SK-N-SH treated with all-trans-retinoic acid at 6 μM for 48 hours (cell line): Measurements from ENCODE around the gene PRKAA2.

Experiments
- ATAC-seq: fragments of 200-7000 bp; cut with Tn5 transposase; 3 replicates; pipeline ENCODE4 v1.9.1; 2020; ENCODE audit warnings: mild to moderate bottlenecking, moderate library complexity
- ARNTL ChIP-seq: fragments of 450-650 bp; formaldehyde crosslinking; IDR thresholded peaks from 2 replicates; pipeline ENCODE4 v1.5.0; 2020; ENCODE audit warnings: low read depth, mild to moderate bottlenecking, moderate library complexity, borderline replicate concordance
- BACH2 ChIP-seq: fragments of 250-450 bp; sonication (Bioruptor Pico); IDR thresholded peaks from 2 replicates; pipeline ENCODE4 v1.9.0; 2021; ENCODE audit warnings: mild to moderate bottlenecking, borderline replicate concordance
- CSDC2 ChIP-seq: fragments of 250-450 bp; sonication (Bioruptor Pico); IDR thresholded peaks from 2 replicates; pipeline ENCODE4 v1.5.0; 2020; ENCODE audit warnings: mild to moderate bottlenecking, moderate library complexity
- ESRRG ChIP-seq: fragments of 250-450 bp; sonication (Bioruptor Pico); IDR thresholded peaks from 2 replicates; pipeline ENCODE4 v1.6.1; 2021; ENCODE audit warnings: mild to moderate bottlenecking
- GLIS3 ChIP-seq: fragments of 250-450 bp; sonication (Bioruptor Pico); IDR thresholded peaks from 2 replicates; pipeline ENCODE4 v1.5.0; 2020; ENCODE audit warnings: mild to moderate bottlenecking, moderate library complexity
- ISL1 ChIP-seq: fragments of 250-450 bp; sonication (Bioruptor Pico); IDR thresholded peaks from 2 replicates; pipeline ENCODE4 v2.1.2; 2022; ENCODE audit warnings: mild to moderate bottlenecking, moderate library complexity
- PPARA ChIP-seq: fragments of 250-450 bp; sonication (Bioruptor Pico); IDR thresholded peaks from 2 replicates; pipeline ENCODE4 v1.5.0; 2020; ENCODE audit warnings: mild to moderate bottlenecking, borderline replicate concordance
- RARB ChIP-seq: fragments of 250-450 bp; sonication (Bioruptor Pico); IDR thresholded peaks from 2 replicates; pipeline ENCODE4 v1.8.0; 2021; ENCODE audit warnings: mild to moderate bottlenecking, moderate library complexity
- TCF4 ChIP-seq: fragments of 250-450 bp; sonication (Bioruptor Pico); IDR thresholded peaks from 2 replicates; pipeline ENCODE4 v1.8.0; 2021; ENCODE audit warnings: mild to moderate bottlenecking, moderate library complexity, borderline replicate concordance
- TOX ChIP-seq: fragments of 250-450 bp; sonication (Bioruptor Pico); IDR thresholded peaks from 2 replicates; pipeline ENCODE4 v1.8.0; 2021; ENCODE audit warnings: mild to moderate bottlenecking, moderate library complexity, borderline replicate concordance
- ZC3H10 ChIP-seq: fragments of 250-450 bp; sonication (Bioruptor Pico); IDR thresholded peaks from 2 replicates; pipeline ENCODE4 v1.5.1; 2021; ENCODE audit warnings: mild to moderate bottlenecking, moderate library complexity
- ZFP3 ChIP-seq: fragments of 250-450 bp; sonication (Bioruptor Pico); IDR thresholded peaks from 2 replicates; pipeline ENCODE4 v1.5.0; 2020; ENCODE audit warnings: mild to moderate bottlenecking, moderate library complexity
- ZFP30 ChIP-seq: fragments of 450-650 bp; formaldehyde crosslinking; IDR thresholded peaks from 2 replicates; pipeline ENCODE4 v1.5.0; 2022; ENCODE audit warnings: mild to moderate bottlenecking, moderate library complexity
- ZNF565 ChIP-seq: fragments of 450-650 bp; formaldehyde crosslinking; conservative IDR thresholded peaks from 2 replicates; pipeline ENCODE4 v1.5.0; 2020; ENCODE audit warnings: low read depth, mild to moderate bottlenecking, moderate library complexity
- ZNF70 ChIP-seq: fragments of 450-650 bp; formaldehyde crosslinking; IDR thresholded peaks from 2 replicates; pipeline ENCODE4 v1.5.0; 2020; ENCODE audit warnings: mild to moderate bottlenecking, moderate library complexity
- ZNF8 ChIP-seq: fragments of 450-650 bp; formaldehyde crosslinking; IDR thresholded peaks from 2 replicates; pipeline ENCODE4 v1.5.0; 2020; ENCODE audit warnings: mild to moderate bottlenecking, moderate library complexity
- TF ChIP-seq, protein P1 (sequence below): fragments of 250-450 bp; sonication (Bioruptor Pico); IDR thresholded peaks from 2 replicates; pipeline ENCODE4 v1.5.0; 2020; ENCODE audit warnings: mild to moderate bottlenecking, moderate library complexity
- TF ChIP-seq, protein P2 (sequence below): fragments of 250-450 bp; sonication (Bioruptor Pico); IDR thresholded peaks from 2 replicates; pipeline ENCODE4 v1.8.0; 2021; ENCODE audit warnings: low read depth, mild to moderate bottlenecking, moderate library complexity, borderline replicate concordance
- TF ChIP-seq, protein P3 (sequence below): fragments of 250-450 bp; sonication (Bioruptor Pico); IDR thresholded peaks from 2 replicates; pipeline ENCODE4 v1.5.1; 2021; ENCODE audit warnings: mild to moderate bottlenecking, moderate library complexity
- TF ChIP-seq, protein P4 (sequence below): fragments of 250-450 bp; sonication (Bioruptor Pico); IDR thresholded peaks from 2 replicates; pipeline ENCODE4 v1.8.0; 2020; ENCODE audit warnings: mild to moderate bottlenecking, moderate library complexity, borderline replicate concordance

Gene PRKAA2

DNA sequence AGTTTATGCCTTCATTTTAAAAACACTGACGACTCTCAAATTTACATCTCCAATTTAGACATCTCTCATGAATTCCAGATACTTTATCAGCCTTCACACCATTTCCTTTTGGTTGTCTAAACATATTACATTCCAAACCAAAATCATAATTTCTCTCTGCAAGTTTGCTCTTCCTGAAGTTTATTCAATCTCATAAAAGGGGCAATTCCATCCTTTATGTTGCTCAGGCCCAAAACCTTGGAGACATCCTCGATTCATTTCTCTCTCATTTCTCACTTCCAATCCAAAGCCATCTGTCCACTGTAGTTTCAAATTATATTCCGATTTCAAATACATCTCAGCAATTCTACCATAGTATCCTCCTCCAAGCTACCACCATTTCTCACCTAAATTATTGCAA lies 100.1 kb downstream of the PRKAA2 start (continued):
- no peak for TF ChIP-seq ESRRG (CRISPR knock-in tag)
- TF ChIP-seq RARB (CRISPR knock-in tag), result no peak
- TF ChIP-seq ZFP3, result no peak
- TF ChIP-seq, all 23 proteins: peak for 0

DNA sequence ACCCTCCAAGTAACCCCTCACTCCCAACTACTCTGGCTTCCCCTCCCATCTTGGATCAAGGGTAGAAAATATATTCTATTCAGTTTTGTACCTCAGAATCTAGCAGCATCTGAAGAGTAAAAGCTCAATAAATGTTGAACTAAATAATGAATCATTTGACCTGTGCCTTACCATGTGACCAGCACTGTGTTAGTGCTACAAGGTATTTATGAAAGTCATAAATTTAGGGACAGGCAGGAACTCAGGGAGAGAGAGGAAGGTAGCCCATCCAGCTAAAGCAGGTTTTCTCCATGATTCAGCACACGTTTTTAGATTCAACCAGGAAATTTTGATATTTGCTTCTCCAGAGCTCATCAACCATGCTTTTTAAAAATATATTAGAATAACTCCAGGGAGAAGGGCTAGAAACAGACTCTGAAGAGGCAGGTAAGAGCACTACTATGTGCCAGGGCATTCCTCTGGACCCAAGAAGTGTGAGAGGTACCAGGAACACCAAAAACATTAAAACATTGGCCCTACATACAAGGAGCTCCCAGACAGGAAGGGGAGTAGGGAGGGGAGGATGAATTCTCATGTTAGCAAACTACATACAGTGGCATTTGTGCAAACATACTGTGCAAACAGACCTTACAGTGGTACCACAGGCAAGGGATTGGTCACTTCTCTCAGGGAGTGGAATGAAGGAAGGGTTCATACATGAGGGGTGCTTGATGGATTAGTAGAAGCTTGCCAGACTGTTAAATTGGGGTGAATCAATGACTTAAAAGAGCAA lies 109.8 kb downstream of the PRKAA2 start:
- TF ChIP-seq ZC3H10 (CRISPR knock-in tag), result no peak
- TF ChIP-seq, protein P1, sequence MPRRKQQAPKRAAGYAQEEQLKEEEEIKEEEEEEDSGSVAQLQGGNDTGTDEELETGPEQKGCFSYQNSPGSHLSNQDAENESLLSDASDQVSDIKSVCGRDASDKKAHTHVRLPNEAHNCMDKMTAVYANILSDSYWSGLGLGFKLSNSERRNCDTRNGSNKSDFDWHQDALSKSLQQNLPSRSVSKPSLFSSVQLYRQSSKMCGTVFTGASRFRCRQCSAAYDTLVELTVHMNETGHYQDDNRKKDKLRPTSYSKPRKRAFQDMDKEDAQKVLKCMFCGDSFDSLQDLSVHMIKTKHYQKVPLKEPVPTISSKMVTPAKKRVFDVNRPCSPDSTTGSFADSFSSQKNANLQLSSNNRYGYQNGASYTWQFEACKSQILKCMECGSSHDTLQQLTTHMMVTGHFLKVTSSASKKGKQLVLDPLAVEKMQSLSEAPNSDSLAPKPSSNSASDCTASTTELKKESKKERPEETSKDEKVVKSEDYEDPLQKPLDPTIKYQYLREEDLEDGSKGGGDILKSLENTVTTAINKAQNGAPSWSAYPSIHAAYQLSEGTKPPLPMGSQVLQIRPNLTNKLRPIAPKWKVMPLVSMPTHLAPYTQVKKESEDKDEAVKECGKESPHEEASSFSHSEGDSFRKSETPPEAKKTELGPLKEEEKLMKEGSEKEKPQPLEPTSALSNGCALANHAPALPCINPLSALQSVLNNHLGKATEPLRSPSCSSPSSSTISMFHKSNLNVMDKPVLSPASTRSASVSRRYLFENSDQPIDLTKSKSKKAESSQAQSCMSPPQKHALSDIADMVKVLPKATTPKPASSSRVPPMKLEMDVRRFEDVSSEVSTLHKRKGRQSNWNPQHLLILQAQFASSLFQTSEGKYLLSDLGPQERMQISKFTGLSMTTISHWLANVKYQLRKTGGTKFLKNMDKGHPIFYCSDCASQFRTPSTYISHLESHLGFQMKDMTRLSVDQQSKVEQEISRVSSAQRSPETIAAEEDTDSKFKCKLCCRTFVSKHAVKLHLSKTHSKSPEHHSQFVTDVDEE, result no peak
- no peak for TF ChIP-seq BACH2
- TF ChIP-seq CSDC2 (CRISPR knock-in tag), result no peak
- TF ChIP-seq ZNF565 (CRISPR knock-in tag), result no peak
- TF ChIP-seq TOX (CRISPR knock-in tag), result no peak
- no peak for TF ChIP-seq ZFP3
- no peak for ATAC-seq

DNA sequence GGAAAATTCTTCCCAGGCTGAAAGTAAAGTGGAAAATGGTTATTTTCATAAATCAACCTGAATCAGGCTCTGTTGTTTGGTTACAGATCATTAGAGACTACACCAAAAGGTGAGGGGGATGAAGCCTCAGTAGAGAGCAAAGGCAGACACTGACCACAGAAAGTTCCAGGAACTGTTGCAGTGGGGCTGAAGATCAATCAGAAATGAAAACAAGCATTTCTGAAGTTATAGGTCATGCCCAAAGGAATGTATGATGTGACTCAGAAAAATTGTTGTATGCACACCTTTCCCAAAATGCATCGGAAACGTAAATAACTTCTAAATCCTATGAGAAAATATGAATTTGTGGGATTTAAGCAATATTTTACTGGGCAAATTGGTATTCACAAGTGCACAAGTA lies 110.8 kb downstream of the PRKAA2 start:
- ATAC-seq, result no peak
- TF ChIP-seq ZNF565 (CRISPR knock-in tag), result no peak
- TF ChIP-seq, protein P2, sequence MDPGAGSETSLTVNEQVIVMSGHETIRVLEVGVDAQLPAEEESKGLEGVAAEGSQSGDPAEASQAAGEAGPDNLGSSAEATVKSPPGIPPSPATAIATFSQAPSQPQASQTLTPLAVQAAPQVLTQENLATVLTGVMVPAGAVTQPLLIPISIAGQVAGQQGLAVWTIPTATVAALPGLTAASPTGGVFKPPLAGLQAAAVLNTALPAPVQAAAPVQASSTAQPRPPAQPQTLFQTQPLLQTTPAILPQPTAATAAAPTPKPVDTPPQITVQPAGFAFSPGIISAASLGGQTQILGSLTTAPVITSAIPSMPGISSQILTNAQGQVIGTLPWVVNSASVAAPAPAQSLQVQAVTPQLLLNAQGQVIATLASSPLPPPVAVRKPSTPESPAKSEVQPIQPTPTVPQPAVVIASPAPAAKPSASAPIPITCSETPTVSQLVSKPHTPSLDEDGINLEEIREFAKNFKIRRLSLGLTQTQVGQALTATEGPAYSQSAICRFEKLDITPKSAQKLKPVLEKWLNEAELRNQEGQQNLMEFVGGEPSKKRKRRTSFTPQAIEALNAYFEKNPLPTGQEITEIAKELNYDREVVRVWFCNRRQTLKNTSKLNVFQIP (CRISPR knock-in tag), result no peak
- no peak for TF ChIP-seq ZNF70 (CRISPR knock-in tag)
- no peak for TF ChIP-seq TOX (CRISPR knock-in tag)
- TF ChIP-seq ZNF8 (CRISPR knock-in tag), result no peak
- TF ChIP-seq ZFP3, result no peak
- no peak for TF ChIP-seq ISL1 (CRISPR knock-in tag)

DNA sequence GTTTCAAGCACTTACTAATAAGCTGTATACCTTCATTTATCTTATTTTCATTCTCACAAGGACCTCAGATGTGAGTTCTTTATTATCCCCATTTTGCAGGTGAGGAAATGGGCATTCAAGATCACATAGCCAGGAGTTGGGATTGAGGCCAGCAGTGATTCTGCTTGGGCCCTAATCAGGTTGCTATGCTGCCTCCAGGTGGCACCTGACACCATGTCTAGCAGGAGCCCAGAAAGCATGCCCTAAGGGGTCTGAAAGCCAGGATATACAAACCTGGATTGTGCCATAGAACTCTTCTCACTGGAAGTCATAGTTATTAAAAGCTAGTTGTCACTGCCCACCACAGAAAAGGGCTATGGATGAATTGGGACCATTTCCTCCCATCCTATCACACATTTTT lies 113.0 kb downstream of the PRKAA2 start:
- ATAC-seq, result peak; percentile 71
- TF ChIP-seq ZC3H10 (CRISPR knock-in tag) (no peak), ARNTL (CRISPR knock-in tag) (no peak), GLIS3 (no peak), RARB (CRISPR knock-in tag) (no peak), PPARA (CRISPR knock-in tag) (no peak), BACH2 (no peak)
- TF ChIP-seq, protein P3, sequence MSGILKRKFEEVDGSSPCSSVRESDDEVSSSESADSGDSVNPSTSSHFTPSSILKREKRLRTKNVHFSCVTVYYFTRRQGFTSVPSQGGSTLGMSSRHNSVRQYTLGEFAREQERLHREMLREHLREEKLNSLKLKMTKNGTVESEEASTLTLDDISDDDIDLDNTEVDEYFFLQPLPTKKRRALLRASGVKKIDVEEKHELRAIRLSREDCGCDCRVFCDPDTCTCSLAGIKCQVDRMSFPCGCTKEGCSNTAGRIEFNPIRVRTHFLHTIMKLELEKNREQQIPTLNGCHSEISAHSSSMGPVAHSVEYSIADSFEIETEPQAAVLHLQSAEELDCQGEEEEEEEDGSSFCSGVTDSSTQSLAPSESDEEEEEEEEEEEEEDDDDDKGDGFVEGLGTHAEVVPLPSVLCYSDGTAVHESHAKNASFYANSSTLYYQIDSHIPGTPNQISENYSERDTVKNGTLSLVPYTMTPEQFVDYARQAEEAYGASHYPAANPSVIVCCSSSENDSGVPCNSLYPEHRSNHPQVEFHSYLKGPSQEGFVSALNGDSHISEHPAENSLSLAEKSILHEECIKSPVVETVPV (CRISPR knock-in tag), result no peak
- TF ChIP-seq, protein P1, result no peak

DNA sequence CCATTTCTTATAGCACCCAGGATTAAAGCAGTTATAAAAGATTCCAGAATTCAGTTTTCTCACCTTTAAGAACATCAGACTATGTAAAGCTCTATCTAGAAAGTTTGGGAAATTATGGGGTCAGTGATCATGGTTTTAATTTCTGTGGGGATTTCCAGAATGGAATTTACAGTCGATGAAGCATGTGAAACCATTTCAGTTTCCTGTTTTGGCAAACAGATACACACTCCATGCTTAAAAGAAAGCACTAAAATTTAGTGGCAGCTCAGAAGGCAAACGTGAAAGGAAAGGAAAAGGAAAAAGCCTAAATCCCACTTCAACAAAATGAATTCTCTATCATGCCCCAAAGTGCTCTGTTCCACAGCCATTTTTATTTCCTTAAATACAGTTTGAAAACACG lies 113.7 kb downstream of the PRKAA2 start:
- ATAC-seq, result peak; percentile 47
- no peak for TF ChIP-seq ZNF70 (CRISPR knock-in tag)
- TF ChIP-seq, protein P3 (CRISPR knock-in tag), result no peak
- TF ChIP-seq, protein P4, sequence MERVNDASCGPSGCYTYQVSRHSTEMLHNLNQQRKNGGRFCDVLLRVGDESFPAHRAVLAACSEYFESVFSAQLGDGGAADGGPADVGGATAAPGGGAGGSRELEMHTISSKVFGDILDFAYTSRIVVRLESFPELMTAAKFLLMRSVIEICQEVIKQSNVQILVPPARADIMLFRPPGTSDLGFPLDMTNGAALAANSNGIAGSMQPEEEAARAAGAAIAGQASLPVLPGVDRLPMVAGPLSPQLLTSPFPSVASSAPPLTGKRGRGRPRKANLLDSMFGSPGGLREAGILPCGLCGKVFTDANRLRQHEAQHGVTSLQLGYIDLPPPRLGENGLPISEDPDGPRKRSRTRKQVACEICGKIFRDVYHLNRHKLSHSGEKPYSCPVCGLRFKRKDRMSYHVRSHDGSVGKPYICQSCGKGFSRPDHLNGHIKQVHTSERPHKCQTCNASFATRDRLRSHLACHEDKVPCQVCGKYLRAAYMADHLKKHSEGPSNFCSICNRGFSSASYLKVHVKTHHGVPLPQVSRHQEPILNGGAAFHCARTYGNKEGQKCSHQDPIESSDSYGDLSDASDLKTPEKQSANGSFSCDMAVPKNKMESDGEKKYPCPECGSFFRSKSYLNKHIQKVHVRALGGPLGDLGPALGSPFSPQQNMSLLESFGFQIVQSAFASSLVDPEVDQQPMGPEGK (CRISPR knock-in tag), result no peak
- no peak for TF ChIP-seq ZFP30 (CRISPR knock-in tag)
- TF ChIP-seq ZC3H10 (CRISPR knock-in tag), result no peak
- no peak for TF ChIP-seq TCF4 (CRISPR knock-in tag)
